ENCODE results near the gene ARVCF. TPM values are rescaled to one million over a fixed set of nuclear protein-coding genes. Genes with fewer than 3 reads are reported as not detected.

ARVCF gene
- total and polyA plus RNA-seq, 9 of the 15 experiments (the other 6 are each of a cell fraction or from before 2014, with no cell fraction given) = 0.03 to 97.4 (median 15.6) TPM

GRCh38 chr22:19990188-19990587, 26.4 kb downstream of the ARVCF start:
- Histone ChIP-seq H4K20me1 (replicated peaks; ENCODE audit: control insufficient read depth, insufficient read depth, low read length) (peaks cover 63% of the 10 kb centered on the region), H3K79me2 (ENCODE audit: control insufficient read depth, insufficient read depth, low read length) (no peaks in the 10 kb centered on the region), H3K4me3 (no peak overlapping the region), H3K9me1 (ENCODE audit: control insufficient read depth, insufficient read depth, low read length) (peaks cover 16% of the 10 kb centered on the region), H3K9ac (ENCODE audit: insufficient read depth in 1 of 2, low read depth in 2 of 2, low read length in 2 of 2) (peak overlapping the region; percentile 3 to 87; a peak in 3 of 4 replicates), H3K4me1 (replicated peaks in 1 of 2; ENCODE audit: control insufficient read depth in 2 of 2, insufficient read depth in 2 of 2, low read length in 2 of 2) (peaks cover 36 to 75% of the 10 kb centered on the region in 2 experiments), H3K27me3 (ENCODE audit: control insufficient read depth in 2 of 2, insufficient read depth in 2 of 2, low read length in 2 of 2) (no peaks in the 10 kb centered on the region), H3K27ac (ENCODE audit: extremely low read depth, low read depth, low read length) (peak overlapping the region; percentile 58; the same call in 1 of the 3 replicates), H2AFZ (ENCODE audit: low read depth, low read length) (no peak overlapping the region), H3K9me3 (replicated peaks; ENCODE audit: control insufficient read depth, insufficient read depth, low read depth, low read length) (no peaks in the 10 kb centered on the region), H3K4me2 (ENCODE audit: insufficient read depth, low read length) (no peak overlapping the region), H3K36me3 (ENCODE audit: control insufficient read depth, insufficient read depth, low read length) (no peaks in the 10 kb centered on the region)
- peak in 1 of 4 experiments; percentile 25 for DNase-seq (ENCODE audit: extremely low read depth in 1 of 4, low spot score in 3 of 4)
- no TSS peak for BruUV-seq (replicated peaks)
- ATAC-seq = no peak
- TF ChIP-seq HDAC6 (IDR thresholded peaks at IDR 0.05; ENCODE audit: low read depth, low read length) (0 out of 2 replicates have a peak, but pooled peaks have one; percentile 54), BRF2 (IDR thresholded peaks at IDR 0.05; ENCODE audit: borderline replicate concordance, insufficient read depth, insufficient read length) (no peak), KLF1 (tag; IDR thresholded peaks at IDR 0.05) (0 out of 2 replicates have a peak, but pooled peaks have one; percentile 0)
- ChIA-PET CTCF (ENCODE audit: low intra/inter-chr PET ratio) (no interaction called here), POLR2A (interaction anchor here (0.7 to 3.1 kb wide), 13 partner anchors 8 to 137 kb away, joined by 3 to 20 read pairs (median 7); no protein-coding TSS in a partner anchor)
- 95% methylated on average over 2 of the region's 2 CpGs for WGBS (ENCODE audit: insufficient coverage, low coverage, missing lambda C conversion rate)
- intact Hi-C loops (cut with micrococcal nuclease) (no loop called here), in situ Hi-C loops (cut with MboI) (no loop called here)
- FAIRE-seq = no peak

GRCh38 chr22:19989725-19990067, 26.9 kb downstream of the ARVCF start:
- intact Hi-C loops (cut with micrococcal nuclease) = loop anchor here (5.0 kb wide), 1 partner anchor 33 kb away; the partner anchor contains the start of gene TANGO2
- Histone ChIP-seq H3K36me3 (ENCODE audit: control insufficient read depth, insufficient read depth, low read length) (no peaks in the 10 kb centered on the region), H3K9me1 (ENCODE audit: control insufficient read depth, insufficient read depth, low read length) (peaks cover 20% of the 10 kb centered on the region), H3K9me3 (replicated peaks; ENCODE audit: control insufficient read depth, insufficient read depth, low read depth, low read length) (no peaks in the 10 kb centered on the region), H3K4me1 (replicated peaks in 1 of 2; ENCODE audit: control insufficient read depth in 2 of 2, insufficient read depth in 2 of 2, low read length in 2 of 2) (peaks cover 36 to 80% of the 10 kb centered on the region in 2 experiments), H3K4me2 (ENCODE audit: insufficient read depth, low read length) (no peak overlapping the region), H3K9ac (ENCODE audit: insufficient read depth in 1 of 2, low read depth in 2 of 2, low read length in 2 of 2) (peak overlapping the region; percentile 3 to 87; a peak in 3 of 4 replicates), H3K27me3 (ENCODE audit: control insufficient read depth in 2 of 2, insufficient read depth in 2 of 2, low read length in 2 of 2) (no peaks in the 10 kb centered on the region), H3K4me3 (no peak overlapping the region), H3K27ac (ENCODE audit: extremely low read depth, low read depth, low read length) (peak overlapping the region; percentile 58; the same call in 1 of the 3 replicates), H2AFZ (ENCODE audit: low read depth, low read length) (no peak overlapping the region), H3K79me2 (ENCODE audit: control insufficient read depth, insufficient read depth, low read length) (no peaks in the 10 kb centered on the region), H4K20me1 (replicated peaks; ENCODE audit: control insufficient read depth, insufficient read depth, low read length) (peaks cover 68% of the 10 kb centered on the region)
- BruUV-seq (replicated peaks) = no TSS peak
- FAIRE-seq = peak; percentile 77
- peak in 1 of 4 experiments; percentile 61 for DNase-seq (ENCODE audit: extremely low read depth in 1 of 4, low spot score in 3 of 4)
- in situ Hi-C loops (cut with MboI) = no loop called here
- ChIA-PET CTCF (ENCODE audit: low intra/inter-chr PET ratio) (no interaction called here), POLR2A (interaction anchor here (0.7 to 3.1 kb wide), 13 partner anchors 8 to 164 kb away, joined by 3 to 20 read pairs (median 6); no protein-coding TSS in a partner anchor)
- WGBS (ENCODE audit: insufficient coverage, low coverage, missing lambda C conversion rate) = 59% methylated on average over 3 of the region's 3 CpGs
- ATAC-seq = peak; percentile 2
- TF ChIP-seq TAF7 (tag; IDR thresholded peaks at IDR 0.05) (0 out of 2 replicates have a peak, but pooled peaks have one; percentile 36), NR4A1 (CRISPR knock-in tag; IDR thresholded peaks at IDR 0.05) (0 out of 2 replicates have a peak, but pooled peaks have one; percentile 7), NR4A1 (tag; IDR thresholded peaks at IDR 0.05) (no peak), ZBTB7A (IDR thresholded peaks at IDR 0.05; ENCODE audit: borderline replicate concordance, control insufficient read depth, low read depth, low read length) (peak; percentile 51; the same call in 1 of the 2 replicates), FOXK1 (CRISPR knock-in tag; IDR thresholded peaks at IDR 0.05; ENCODE audit: borderline replicate concordance) (no peak), FOXP4 (CRISPR knock-in tag; IDR thresholded peaks at IDR 0.05; ENCODE audit: borderline replicate concordance) (no peak), ZNF583 (CRISPR knock-in tag; IDR thresholded peaks at IDR 0.05) (0 out of 2 replicates have a peak, but pooled peaks have one; percentile 14), SRF (CRISPR knock-in tag; IDR thresholded peaks at IDR 0.05) (peak in 1 of 2 experiments; percentile 1; a peak in 1 of 4 replicates), E2F3 (CRISPR knock-in tag; IDR thresholded peaks at IDR 0.05) (0 out of 2 replicates have a peak, but pooled peaks have one; percentile 7)

Measured in K562 (cell line).